Measurements from ENCODE around the gene GASK1A.

GRCh38 chr3:42934910-42935309 lies 44.2 kb upstream of the GASK1A start:
- no peak for TF ChIP-seq CTCF (IDR thresholded peaks at IDR 0.05; ENCODE audit: borderline replicate concordance, extremely low read depth, low read length, poor library complexity, severe bottlenecking)
- no peak for TF ChIP-seq EZH2 (IDR thresholded peaks at IDR 0.05; ENCODE audit: borderline replicate concordance, low read depth, low read length, severe bottlenecking)
